KOPT-K1 (cell line): ENCODE results near the gene SMURF2.

Experiments used
- H3K27ac ChIP-seq: fragments of 200-600 bp; sonication (generic); 2 replicates; pipeline ENCODE4 v1.5.1; 2016; ENCODE audit warnings: antibody characterized with exemption, mild to moderate bottlenecking, low read depth, low read length; ENCODE audit not compliant: poor library complexity, severe bottlenecking
- H3K36me3 ChIP-seq: fragments of 200-600 bp; sonication (generic); 2 replicates; pipeline ENCODE4 v1.5.1; 2017; ENCODE audit warnings: antibody characterized with exemption, mild to moderate bottlenecking, low read length, moderate library complexity; ENCODE audit not compliant: insufficient read depth
- H3K9me3 ChIP-seq: fragments of 200-600 bp; sonication (generic); 2 replicates; pipeline ENCODE4 v1.5.1; 2017; ENCODE audit warnings: antibody characterized with exemption, low read length, mild to moderate bottlenecking; ENCODE audit not compliant: insufficient read depth, poor library complexity, severe bottlenecking

SMURF2 gene

GRCh38 chr17:64661976-64662773, at the start of gene SMURF2:
Gene SMURF2, minus strand, starts transcription at chr17:64662307. Its CDS starts 427 bp downstream, at chr17:64661880.
- no peaks in the 10 kb centered on the region for H3K9me3 ChIP-seq
- H3K27ac ChIP-seq: peak within 1 kb of the TSS; percentile 92
- no peaks in the 10 kb centered on the region for H3K36me3 ChIP-seq

GRCh38 chr17:64709481-64709880, 47.4 kb upstream of the SMURF2 start:
- Histone ChIP-seq H3K9me3 (no peaks in the 10 kb centered on the region), H3K27ac (peak overlapping the region; percentile 91), H3K36me3 (no peaks in the 10 kb centered on the region)

DNA sequence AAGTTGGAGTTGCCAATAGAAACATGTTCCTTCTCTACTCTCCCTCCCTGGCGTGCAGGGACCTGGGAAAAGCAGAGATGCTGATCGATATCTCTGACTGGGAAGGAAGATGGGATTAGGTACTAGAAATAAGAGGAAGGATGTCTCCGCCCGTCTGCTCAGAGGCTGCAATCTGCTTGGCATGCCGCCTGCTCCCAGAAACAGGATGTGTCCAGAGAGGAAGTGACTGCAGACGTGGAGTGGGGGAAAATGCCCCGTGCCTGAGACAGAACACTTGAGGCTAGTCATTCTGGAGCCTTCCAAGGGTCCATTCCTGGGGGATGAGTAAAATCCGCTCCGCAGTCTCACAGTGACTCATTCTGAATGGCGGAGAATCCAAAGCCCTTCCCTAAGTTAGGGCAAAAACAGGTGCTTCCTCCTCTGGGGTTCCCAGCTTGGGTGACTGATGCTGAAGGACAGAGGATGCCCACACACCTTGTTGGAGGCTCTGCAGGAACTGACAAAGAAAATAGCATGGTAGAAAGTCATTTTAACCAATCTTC, 45.0 kb upstream of the SMURF2 start:
- peak overlapping the region; percentile 12 for H3K27ac ChIP-seq
- no peaks in the 10 kb centered on the region for H3K36me3 ChIP-seq
- H3K9me3 ChIP-seq: no peaks in the 10 kb centered on the region

GRCh38 chr17:64706224-64707049, 44.3 kb upstream of the SMURF2 start:
- Histone ChIP-seq H3K9me3 (no peaks in the 10 kb centered on the region), H3K27ac (no peak overlapping the region), H3K36me3 (no peaks in the 10 kb centered on the region)

DNA sequence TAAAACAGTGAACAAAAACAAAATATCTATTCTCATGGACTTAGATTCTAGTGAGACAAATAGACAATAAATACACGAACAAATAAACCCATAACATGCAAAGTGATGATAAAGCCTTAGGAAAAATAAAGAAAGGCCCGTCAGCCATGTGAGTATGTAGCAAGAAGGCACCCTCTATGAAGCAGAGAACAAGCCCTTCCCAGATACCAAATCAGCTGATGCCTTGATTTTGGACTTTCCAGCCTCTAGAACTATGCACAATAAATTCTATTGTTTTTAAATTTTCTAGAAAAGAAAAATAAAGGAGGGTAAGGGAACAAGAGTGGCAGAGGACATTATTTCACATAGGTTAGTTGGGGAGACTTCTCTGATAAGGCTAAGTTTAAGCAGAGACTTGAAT, 40.7 kb upstream of the SMURF2 start:
- H3K9me3 ChIP-seq: no peaks in the 10 kb centered on the region
- H3K27ac ChIP-seq: no peak overlapping the region
- H3K36me3 ChIP-seq: no peaks in the 10 kb centered on the region

GRCh38 chr17:64698725-64699124, 36.6 kb upstream of the SMURF2 start:
- Histone ChIP-seq H3K27ac (no peak overlapping the region), H3K36me3 (no peaks in the 10 kb centered on the region), H3K9me3 (no peaks in the 10 kb centered on the region)

GRCh38 chr17:64694207-64694606, 32.1 kb upstream of the SMURF2 start:
- H3K27ac ChIP-seq: no peak overlapping the region
- H3K36me3 ChIP-seq: no peaks in the 10 kb centered on the region

GRCh38 chr17:64692187-64692586, 30.1 kb upstream of the SMURF2 start:
- Histone ChIP-seq H3K9me3 (no peaks in the 10 kb centered on the region), H3K27ac (no peak overlapping the region), H3K36me3 (no peaks in the 10 kb centered on the region)

More at GRCh38 chr17:64694207-64694606, 32.1 kb upstream of the SMURF2 start:
- H3K9me3 ChIP-seq: no peaks in the 10 kb centered on the region

GRCh38 chr17:64689106-64689505, 27.0 kb upstream of the SMURF2 start:
- Histone ChIP-seq H3K36me3 (no peaks in the 10 kb centered on the region), H3K27ac (no peak overlapping the region), H3K9me3 (no peaks in the 10 kb centered on the region)

- H3K36me3 ChIP-seq: no peaks in the 10 kb centered on the region
- H3K9me3 ChIP-seq: no peaks in the 10 kb centered on the region
- no peak overlapping the region for H3K27ac ChIP-seq
These were observed 26.4 kb upstream of the SMURF2 start for GRCh38 chr17:64688481-64688880.

GRCh38 chr17:64687961-64688360, 25.9 kb upstream of the SMURF2 start:
- Histone ChIP-seq H3K36me3 (no peaks in the 10 kb centered on the region), H3K27ac (no peak overlapping the region), H3K9me3 (no peaks in the 10 kb centered on the region)

DNA sequence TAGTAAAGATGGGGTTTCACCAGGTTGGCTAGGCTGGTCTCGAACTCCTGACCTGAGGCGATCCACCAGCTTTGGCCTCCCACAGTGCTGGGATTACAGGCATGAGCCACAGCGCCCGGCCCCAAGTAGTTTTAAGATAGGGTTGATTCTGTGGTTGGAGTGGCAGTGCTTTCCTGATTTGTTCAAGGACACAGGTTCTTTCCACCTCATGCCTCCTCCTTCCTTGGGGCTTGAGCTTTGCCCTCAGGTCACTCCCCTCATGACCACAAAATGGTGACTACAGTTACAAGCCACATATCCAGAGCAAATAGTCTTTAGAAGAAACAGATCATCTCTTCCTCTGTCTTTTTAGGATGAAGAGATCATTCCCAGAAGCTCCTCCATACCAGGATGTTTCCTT, 25.3 kb upstream of the SMURF2 start:
- Histone ChIP-seq H3K36me3 (no peaks in the 10 kb centered on the region), H3K27ac (no peak overlapping the region), H3K9me3 (no peaks in the 10 kb centered on the region)

- Histone ChIP-seq H3K27ac (no peak overlapping the region), H3K9me3 (no peaks in the 10 kb centered on the region)
These were observed 24.6 kb upstream of the SMURF2 start for GRCh38 chr17:64686705-64687104.

DNA sequence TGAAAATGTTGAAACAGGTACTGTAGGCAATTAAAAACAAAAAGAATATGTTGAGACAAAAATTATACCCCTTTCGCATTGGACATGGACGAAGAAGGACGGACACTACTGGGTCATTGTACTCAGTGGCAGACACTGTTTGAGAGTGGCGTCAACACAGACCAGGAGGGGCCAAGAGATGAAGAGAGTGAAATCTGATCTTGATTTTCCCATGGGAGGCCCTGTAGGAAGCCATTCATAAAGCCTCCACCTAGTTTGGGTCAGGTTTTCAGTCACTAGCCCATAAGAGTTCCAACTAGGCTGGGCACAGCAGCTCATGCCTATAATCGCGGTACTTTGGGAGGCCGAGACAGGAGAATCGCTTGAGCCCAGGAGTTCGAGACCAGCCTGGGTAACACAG, 23.6 kb upstream of the SMURF2 start:
- no peaks in the 10 kb centered on the region for H3K9me3 ChIP-seq
- no peaks in the 10 kb centered on the region for H3K36me3 ChIP-seq
- no peak overlapping the region for H3K27ac ChIP-seq

More at GRCh38 chr17:64686705-64687104, 24.6 kb upstream of the SMURF2 start:
- H3K36me3 ChIP-seq: no peaks in the 10 kb centered on the region

DNA sequence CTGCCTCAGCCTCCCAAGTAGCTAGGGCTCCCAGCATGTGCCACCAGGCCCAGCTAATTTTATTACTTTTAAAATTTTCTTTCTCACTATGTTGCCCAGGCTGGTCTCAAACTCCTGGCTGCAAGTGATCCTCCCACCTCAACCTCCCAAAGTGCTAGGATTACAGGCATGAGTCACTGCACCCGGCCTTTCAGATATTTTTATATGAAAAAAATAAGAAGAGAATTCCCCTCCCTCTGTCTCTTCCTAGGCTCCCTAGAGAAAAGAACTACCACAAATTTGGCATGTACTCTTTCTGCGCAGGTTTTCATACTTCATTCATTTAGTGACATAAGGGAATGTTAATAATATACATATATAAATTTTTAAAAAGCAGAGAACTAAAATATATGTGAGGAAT, 21.7 kb upstream of the SMURF2 start:
- H3K36me3 ChIP-seq: no peaks in the 10 kb centered on the region
- H3K27ac ChIP-seq: no peak overlapping the region
- no peaks in the 10 kb centered on the region for H3K9me3 ChIP-seq
